GM11168 (cell line): ENCODE results near the gene HAGH.
"Not testable (repeated sequence)": the region's sequence is repeated elsewhere in the genome, so short reads cannot be mapped to it uniquely, and the experiment has no call there.

Experiments
- in situ Hi-C: fragments of 300-500 bp; cut with MboI; formaldehyde crosslinking; loops from one replicate; pipeline ENCODE4 v1.12.0; 2022; ENCODE audit warnings: low sequenced_read_pairs; ENCODE audit not compliant: unreplicated experiment

HAGH gene

GRCh38 chr16:1826691-1827573, at the start of gene HAGH, which contains the start of gene FAHD1:
Gene HAGH, minus strand, starts transcription at chr16:1826825. Its CDS starts 38 bp downstream, at chr16:1826787.
Gene FAHD1, plus strand, starts transcription at chr16:1827206. Its CDS starts 33 bp downstream, at chr16:1827239.
- in situ Hi-C loops, result no loop called here

GRCh38 chr16:1876066-1876465, 49.4 kb upstream of the HAGH start:
- in situ Hi-C loops, result not testable (repeated sequence)

- in situ Hi-C loops, result no loop called here
These were observed 48.2 kb upstream of the HAGH start for GRCh38 chr16:1874854-1875253.

GRCh38 chr16:1871974-1872635, 45.5 kb upstream of the HAGH start, which contains the start of gene MEIOB:
Gene MEIOB, minus strand, starts transcription at chr16:1872164. Its CDS starts 3,989 bp downstream, at chr16:1868175.
- in situ Hi-C loops, result no loop called here

- in situ Hi-C loops, result no loop called here
These were observed 43.9 kb upstream of the HAGH start for GRCh38 chr16:1870365-1871082.

GRCh38 chr16:1865902-1866690, 39.5 kb upstream of the HAGH start:
- in situ Hi-C loops, result no loop called here

GRCh38 chr16:1863681-1864460, 37.2 kb upstream of the HAGH start:
- in situ Hi-C loops, result loop anchor here (5.0 kb wide), 1 partner anchor 68 kb away; no protein-coding TSS in a partner anchor

GRCh38 chr16:1862394-1862793, 35.8 kb upstream of the HAGH start:
- in situ Hi-C loops, result loop anchor here (5.0 kb wide), 1 partner anchor 70 kb away; no protein-coding TSS in a partner anchor

- in situ Hi-C loops, result loop anchor here (5.0 kb wide), 1 partner anchor 71 kb away; no protein-coding TSS in a partner anchor
These were observed 35.1 kb upstream of the HAGH start for GRCh38 chr16:1861730-1862129.

GRCh38 chr16:1859650-1860049, 33.0 kb upstream of the HAGH start:
- in situ Hi-C loops, result loop anchor here (5.0 kb wide), 1 partner anchor 73 kb away; no protein-coding TSS in a partner anchor

GRCh38 chr16:1858189-1858865, 31.7 kb upstream of the HAGH start:
- in situ Hi-C loops, result no loop called here

GRCh38 chr16:1857433-1858097, 30.9 kb upstream of the HAGH start:
- in situ Hi-C loops, result no loop called here

- in situ Hi-C loops, result no loop called here
These were observed 25.2 kb upstream of the HAGH start for GRCh38 chr16:1851793-1852192.

GRCh38 chr16:1850981-1851380, 24.4 kb upstream of the HAGH start:
- in situ Hi-C loops, result no loop called here

GRCh38 chr16:1846416-1846815, 19.8 kb upstream of the HAGH start:
- in situ Hi-C loops, result no loop called here

GRCh38 chr16:1845985-1846384, 19.4 kb upstream of the HAGH start:
- in situ Hi-C loops, result no loop called here

- in situ Hi-C loops, result no loop called here
These were observed 12.9 kb upstream of the HAGH start for GRCh38 chr16:1839554-1839953.

GRCh38 chr16:1834096-1834495, 7.5 kb upstream of the HAGH start:
- in situ Hi-C loops, result no loop called here
